Left colon (tissue), 2 donors: ENCODE results near the gene RABL6. TPM values are rescaled to one million over a fixed set of nuclear protein-coding genes. Genes with fewer than 3 reads are reported as not detected.
A peak's percentile ranks its signal among the peaks of the same experiment; 100 is the strongest.
"Not testable (repeated sequence)": the region's sequence is repeated elsewhere in the genome, so short reads cannot be mapped to it uniquely, and the experiment has no call there.

Experiments used
- ATAC-seq: fragments of 200-7000 bp; cut with Tn5 transposase; one replicate; pipeline ENCODE4 v1.9.1; 2020; ENCODE audit warnings: mild to moderate bottlenecking, moderate library complexity
- DNase-seq, 2 donors: peaks; one replicate each; pipeline ENCODE4 v3.0.0-alpha.2; 2020
- intact Hi-C, 2 donors: fragments of 100-400 bp; cut with DNase I in 1 of 2; cut with micrococcal nuclease in 1 of 2; formaldehyde crosslinking; loops; one replicate each; pipeline versions ENCODE4 v1.11.2 to v1.14.0; 2022; cut with DNase I, micrococcal nuclease
- microRNA-seq, 2 donors: library from miRNA; unstranded; fragments of <30 nt; microRNA quantifications; one replicate each; pipeline versions ENCODE4 v1.1.0 to v1.2.0, GENCODE V29; 2020
- total RNA-seq, 2 donors: library from RNA; stranded (reverse); fragmentation: NEBNext Ultra II Directional; extraction: Animal tissue kit (Norgen Biotek cat#: 25700); gene quantifications; one replicate each; pipeline ENCODE4 v1.2.1, GENCODE V29; 2021
- donor health status: DM: no; HTN: no; CAD: no.
- donor health status: DM: yes; HTN: yes; CAD: no.

RABL6 gene
- total RNA-seq, 2 donors from 2014 or later, result 120 to 132 TPM

DNA sequence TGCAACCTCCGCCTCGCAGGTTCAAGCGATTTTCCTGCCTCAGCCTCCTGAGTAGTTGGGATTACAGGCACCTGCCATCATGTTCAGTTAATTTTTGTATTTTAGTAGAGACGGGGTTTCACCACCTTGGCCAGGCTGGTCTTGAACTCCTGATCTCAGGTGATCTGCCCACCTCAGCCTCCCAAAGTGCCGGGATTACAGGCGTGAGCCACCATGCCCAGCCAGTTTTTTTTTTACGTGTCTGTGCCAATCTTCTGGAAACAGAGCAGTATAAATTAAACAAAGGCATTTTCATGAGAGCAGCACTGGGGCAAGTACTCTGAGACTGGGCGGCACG, 75.2 kb downstream of the RABL6 start:
- DNase-seq, ATAC-seq, intact Hi-C loops: not testable (repeated sequence)

GRCh38 chr9:136883670-136884069, 75.9 kb downstream of the RABL6 start:
- intact Hi-C loops, ATAC-seq: not testable (repeated sequence)
- DNase-seq, result peak in 1 of 2 donors; percentile 17

DNA sequence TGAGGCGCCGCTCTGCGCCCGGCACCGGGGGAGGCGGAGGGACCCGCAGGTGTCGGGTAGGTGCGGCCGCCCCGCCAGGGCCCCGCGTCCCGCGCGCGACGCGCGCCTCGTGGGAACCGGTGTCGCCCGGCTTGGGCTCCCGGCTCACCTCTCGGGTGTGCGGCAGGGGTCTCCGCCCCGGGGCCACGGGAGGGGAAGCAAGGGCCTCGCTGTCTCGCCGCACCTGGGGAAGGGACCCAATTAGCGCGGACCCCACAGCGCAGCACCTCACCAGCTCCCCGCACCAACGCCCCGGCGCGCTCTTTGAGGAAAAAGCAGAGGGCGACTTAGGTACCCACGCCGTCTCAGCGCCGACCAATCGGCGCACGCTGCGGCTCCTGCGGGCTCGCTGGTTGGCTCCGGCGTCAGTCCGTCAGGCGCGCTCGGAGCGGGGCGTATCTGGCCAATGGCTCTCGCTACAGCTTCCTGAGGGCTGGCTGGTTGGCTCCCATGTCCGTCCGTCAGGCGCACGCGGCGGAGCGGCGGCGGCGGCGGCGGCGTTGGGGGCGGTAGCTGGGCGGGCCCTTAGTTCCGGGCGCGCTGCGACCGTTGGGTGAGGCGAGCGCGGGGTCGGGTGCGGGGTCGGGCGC, 78.3 kb downstream of the RABL6 start, which contains the start of gene TRAF2:
TSS of gene TRAF2 (plus strand) at position 567 of the 629 bp plus-strand sequence. CDS start 12,225 bp downstream, outside the sequence.
- intact Hi-C loops, result no loop called here
- peak; percentile 92 for ATAC-seq
- peak; percentile 97 to 98 for DNase-seq

DNA sequence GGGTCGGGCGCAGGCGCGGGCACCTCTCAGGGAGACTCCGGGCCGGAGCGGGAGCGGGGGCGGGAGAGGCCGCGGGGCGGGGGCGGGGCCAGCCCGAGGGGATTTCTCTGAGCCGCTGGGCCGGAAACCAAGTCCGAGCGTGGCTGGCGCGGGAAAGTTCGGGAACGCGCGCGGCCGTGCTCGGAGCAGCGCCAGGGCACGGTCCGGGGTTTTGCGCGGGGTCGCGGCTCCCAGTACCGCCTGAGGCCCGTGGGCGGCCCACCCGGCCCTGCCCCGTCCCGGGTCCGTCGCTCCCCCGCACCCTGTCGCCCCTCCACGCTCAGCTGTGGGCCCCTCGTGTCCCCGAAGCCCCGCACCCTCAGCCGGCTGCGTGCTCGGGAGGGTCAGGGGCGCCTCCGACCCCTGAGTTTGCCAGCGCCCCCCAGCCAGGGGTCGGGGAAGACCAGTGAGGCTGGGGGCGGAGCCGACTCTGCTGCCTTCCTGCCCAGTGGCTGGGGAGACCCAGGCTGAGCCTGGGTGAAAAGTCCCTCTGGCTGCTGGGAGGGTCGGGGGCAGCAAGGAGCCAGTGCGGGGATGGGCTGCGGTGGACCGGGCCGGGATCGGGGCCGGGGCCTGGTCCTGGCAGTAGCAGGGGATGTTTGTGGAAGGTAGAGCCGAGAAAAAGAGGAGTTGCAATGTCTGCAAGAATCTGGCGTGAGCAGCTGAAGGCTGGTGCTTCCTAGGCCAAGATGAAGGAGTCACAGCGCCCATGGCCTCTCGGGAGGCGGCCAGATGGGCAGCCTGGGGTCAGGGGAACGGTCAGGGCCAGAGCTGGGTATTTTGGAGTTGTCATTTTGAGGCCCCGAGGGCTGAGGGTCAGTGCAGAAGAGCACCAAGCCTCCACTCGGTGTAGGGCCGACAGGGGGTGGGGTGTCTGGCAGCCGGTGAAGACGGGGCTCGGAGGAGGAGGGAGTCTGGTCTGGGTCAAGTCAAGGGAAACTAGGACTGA, 79.2 kb downstream of the RABL6 start:
- ATAC-seq (peak; percentile 50), DNase-seq (peak in 1 of 2 donors; percentile 56)
- intact Hi-C loops, result no loop called here

DNA sequence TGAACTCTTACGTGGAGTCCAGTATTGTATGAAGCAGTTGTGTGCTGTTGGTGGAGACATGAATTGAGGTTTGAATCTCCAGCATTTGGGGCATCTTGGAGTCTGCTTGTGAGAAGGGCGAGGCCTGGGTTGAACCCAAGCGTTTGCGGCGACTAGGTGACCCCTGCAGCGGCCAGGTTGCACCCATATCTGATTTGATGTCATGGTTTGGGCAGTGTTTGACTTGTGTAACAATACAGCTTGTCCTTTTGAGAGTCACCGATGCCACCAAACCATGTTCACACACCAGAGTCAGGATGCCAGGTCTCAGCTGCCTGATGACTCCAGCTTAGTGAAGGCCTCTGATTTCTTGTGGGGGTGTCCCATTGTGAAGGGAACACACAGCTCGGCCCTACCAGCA, 80.7 kb downstream of the RABL6 start:
- intact Hi-C loops, result no loop called here
- ATAC-seq (no peak), DNase-seq (no peak)

- ATAC-seq (no peak), DNase-seq (no peak)
- intact Hi-C loops, result no loop called here
Measured at GRCh38 chr9:136889858-136890257, 82.1 kb downstream of the RABL6 start.

GRCh38 chr9:136890661-136891060, 82.9 kb downstream of the RABL6 start:
- ATAC-seq (no peak), DNase-seq (no peak)
- intact Hi-C loops, result no loop called here

Small RNA genes lying within 50 kb of the gene (microRNA-seq; reads per million reads assigned to microRNA genes)
- gene MIR4292 (0 reads per million in 2 donors), gene MIR4479 (1.1 to 5.4 reads per million in 2 donors)

Other genes with a start within 250 kb of the RABL6 start
- gene EGFL7, start 145.0 kb upstream of the RABL6 start, total RNA-seq, result 10 to 100 TPM; 14.3 to 17.2 TPM
- 100 to 1,000 TPM; 152 to 211 TPM for gene AGPAT2, start 120.5 kb upstream of the RABL6 start, total RNA-seq
- 1 to 10 TPM; 1.3 to 2.1 TPM for gene DIPK1B, start 95.4 kb upstream of the RABL6 start, total RNA-seq
- 1 to 10 TPM; 1.2 to 2.4 TPM for gene LCN10, start 65.0 kb upstream of the RABL6 start, total RNA-seq
- 1 to 10 TPM; 1.0 to 3.6 TPM for gene LCN6, start 59.4 kb upstream of the RABL6 start, total RNA-seq
- gene LCN8, start 49.7 kb upstream of the RABL6 start, total RNA-seq, result under 1 TPM in 1 of 2 donors, not detected in 1; 0.36 TPM
- gene LCN15, start 43.4 kb upstream of the RABL6 start, total RNA-seq, result 10 to 100 TPM in 1 of 2 donors, 1 to 10 TPM in 1; 8.0 to 15.9 TPM
- 100 to 1,000 TPM; 239 to 377 TPM for gene TMEM141, start 16.6 kb upstream of the RABL6 start, total RNA-seq
- gene CCDC183, start 11.6 kb upstream of the RABL6 start, total RNA-seq, result 10 to 100 TPM; 20.6 to 35.1 TPM
- gene AJM1, start 34.5 kb downstream of the RABL6 start, total RNA-seq, result 10 to 100 TPM; 10.4 to 11.1 TPM
- 100 to 1,000 TPM; 109 to 154 TPM for gene PHPT1, start 41.5 kb downstream of the RABL6 start, total RNA-seq
- 10 to 100 TPM; 19.1 to 20.1 TPM for gene MAMDC4, start 44.4 kb downstream of the RABL6 start, total RNA-seq
- 100 to 1,000 TPM; 434 to 466 TPM for gene EDF1, start 58.4 kb downstream of the RABL6 start, total RNA-seq
- gene TRAF2, start 78.6 kb downstream of the RABL6 start, total RNA-seq, result 10 to 100 TPM; 23.7 to 25.3 TPM
- gene FBXW5, start 136.8 kb downstream of the RABL6 start, total RNA-seq, result 100 to 1,000 TPM; 167 to 195 TPM
- gene C8G, start 137.3 kb downstream of the RABL6 start, total RNA-seq, result 1 to 10 TPM; 3.9 to 8.3 TPM
- 10 to 100 TPM in 1 of 2 donors, 1 to 10 TPM in 1; 8.5 to 10.2 TPM for gene LCN12, start 144.3 kb downstream of the RABL6 start, total RNA-seq
- gene PTGDS, start 169.6 kb downstream of the RABL6 start, total RNA-seq, result 10 to 100 TPM in 1 of 2 donors, 1 to 10 TPM in 1; 8.7 to 36.9 TPM
- under 1 TPM in 1 of 2 donors, not detected in 1; 0.06 TPM for gene LCNL1, start 175.0 kb downstream of the RABL6 start, total RNA-seq
- 10 to 100 TPM; 33.3 to 41.2 TPM for gene PAXX, start 184.5 kb downstream of the RABL6 start, total RNA-seq
- gene CLIC3, start 188.6 kb downstream of the RABL6 start, total RNA-seq, result 1 to 10 TPM; 3.2 to 3.8 TPM
- 10 to 100 TPM; 55.5 to 56.0 TPM for gene ABCA2, start 220.3 kb downstream of the RABL6 start, total RNA-seq
- gene FUT7, start 224.1 kb downstream of the RABL6 start, total RNA-seq, result not detected
- 100 to 1,000 TPM; 170 to 204 TPM for gene NPDC1, start 238.2 kb downstream of the RABL6 start, total RNA-seq
- gene ENTPD2, start 246.1 kb downstream of the RABL6 start, total RNA-seq, result 10 to 100 TPM; 25.0 to 26.3 TPM